ENCODE data around the gene VPS13D.
"Not testable (repeated sequence)": the region's sequence is repeated elsewhere in the genome, so short reads cannot be mapped to it uniquely, and the experiment has no call there.

The VPS13D gene

GRCh38 chr1:12499539-12500240 is 269.9 kb downstream of the VPS13D start:
- no peak for DNase-seq

- no peak for DNase-seq
Observed at GRCh38 chr1:12501661-12502060, 271.8 kb downstream of the VPS13D start.

- DNase-seq, result peak; percentile 51
Observed at GRCh38 chr1:12502336-12503109, 272.7 kb downstream of the VPS13D start.

GRCh38 chr1:12503709-12504108 is 273.9 kb downstream of the VPS13D start:
- no peak for DNase-seq

- DNase-seq, result no peak
Observed at GRCh38 chr1:12504601-12505000, 274.8 kb downstream of the VPS13D start.

- no peak for DNase-seq
Observed at GRCh38 chr1:12505231-12505630, 275.4 kb downstream of the VPS13D start.

- DNase-seq, result no peak
Observed at GRCh38 chr1:12505639-12506280, 275.9 kb downstream of the VPS13D start.

GRCh38 chr1:12506281-12507280 is 276.8 kb downstream of the VPS13D start:
- no peak for DNase-seq

- DNase-seq, result no peak
Observed at GRCh38 chr1:12507631-12508030, 277.8 kb downstream of the VPS13D start.

- DNase-seq, result no peak
Observed at GRCh38 chr1:12508849-12509248, 279.0 kb downstream of the VPS13D start.

- DNase-seq, result no peak
Observed at GRCh38 chr1:12511128-12511484, 281.3 kb downstream of the VPS13D start.

- DNase-seq, result no peak
Observed at GRCh38 chr1:12511516-12512468, 282.0 kb downstream of the VPS13D start.

- no peak for DNase-seq
Observed at GRCh38 chr1:12513181-12513580, 283.4 kb downstream of the VPS13D start.

- DNase-seq, result no peak
Observed at GRCh38 chr1:12514590-12514989, 284.8 kb downstream of the VPS13D start.

GRCh38 chr1:12515234-12515633 is 285.4 kb downstream of the VPS13D start:
- no peak for DNase-seq

GRCh38 chr1:12516741-12517140 is 286.9 kb downstream of the VPS13D start:
- peak; percentile 35 for DNase-seq

GRCh38 chr1:12518931-12519692 is 289.3 kb downstream of the VPS13D start:
- DNase-seq, result peak; percentile 78

- DNase-seq, result no peak
Observed at GRCh38 chr1:12519693-12520364, 290.0 kb downstream of the VPS13D start.

GRCh38 chr1:12521096-12521495 is 291.3 kb downstream of the VPS13D start:
- DNase-seq, result no peak

- not testable (repeated sequence) for DNase-seq
Observed at GRCh38 chr1:12522780-12523179, 292.9 kb downstream of the VPS13D start.

Measured in activated CD4-positive, alpha-beta T cell treated with anti-CD3 and anti-CD28 coated beads for 48 hours (primary cell).